GM12872 (cell line): ENCODE measurements around the gene RARA.

ENCODE experiments used
- CTCF ChIP-seq: IDR thresholded peaks from 3 replicates; pipeline ENCODE4 v1.5.1; 2011; ENCODE audit warnings: low read depth, mild to moderate bottlenecking, low read length, moderate library complexity; ENCODE audit not compliant: insufficient read depth

RARA gene

DNA sequence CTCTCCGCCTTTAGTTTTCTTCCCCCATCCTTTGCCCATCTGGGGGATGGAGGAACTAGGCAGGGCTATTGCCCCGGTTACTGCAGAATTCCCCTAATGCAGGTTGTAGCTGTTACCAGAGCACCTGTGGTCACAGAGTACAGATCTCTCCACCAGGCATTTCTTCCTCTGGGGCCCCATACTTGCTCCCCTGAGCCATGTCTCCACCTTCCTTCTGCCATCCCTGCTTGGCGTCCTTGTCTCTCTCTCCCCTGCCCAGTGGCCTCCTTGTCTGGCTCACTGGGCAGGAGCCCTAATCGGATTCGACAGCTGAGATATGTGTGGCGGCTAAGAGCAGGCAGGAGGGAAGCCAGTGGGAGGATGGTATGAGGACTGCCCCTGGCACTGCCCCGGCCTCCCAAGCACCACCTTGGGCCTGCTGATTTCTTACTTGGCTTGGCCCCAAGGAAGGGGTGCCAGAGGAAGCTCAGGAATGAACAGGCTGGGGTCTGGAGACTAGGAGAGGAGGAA is 2.0 kb downstream of the RARA start:
- no peak for TF ChIP-seq CTCF

- TF ChIP-seq CTCF, result no peak
Observed at GRCh38 chr17:40311575-40311974, 2.6 kb downstream of the RARA start.

DNA sequence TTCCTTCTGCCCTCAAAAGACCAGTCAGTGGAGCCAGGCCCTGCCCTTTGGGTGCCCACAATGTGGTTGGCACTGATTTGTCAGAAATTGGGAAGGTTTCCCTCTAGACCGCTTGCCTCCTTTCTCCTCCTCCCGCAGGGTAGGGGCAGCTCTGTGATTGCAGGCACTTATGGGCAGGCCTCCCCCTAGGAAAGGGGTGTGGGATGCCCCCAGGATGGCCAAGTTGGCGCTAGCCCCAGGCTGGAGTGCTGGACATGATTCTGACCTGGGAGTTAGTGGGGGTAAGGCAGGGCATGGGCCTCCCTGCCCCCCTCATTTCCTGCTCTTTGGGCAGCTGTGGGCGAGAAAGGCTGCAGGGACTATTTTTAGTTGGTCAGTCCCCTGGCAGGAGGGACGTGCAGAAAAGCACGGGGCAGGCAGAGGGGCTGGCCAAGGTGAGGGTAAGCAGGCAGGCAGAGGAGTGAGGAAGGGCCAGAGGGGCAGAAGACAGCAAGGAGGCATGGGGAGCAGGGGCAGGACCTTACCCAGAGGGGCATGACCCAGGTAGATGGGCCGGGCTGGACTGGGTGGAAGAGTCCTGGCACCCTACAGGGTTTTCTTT is 3.3 kb downstream of the RARA start:
- no peak for TF ChIP-seq CTCF

DNA sequence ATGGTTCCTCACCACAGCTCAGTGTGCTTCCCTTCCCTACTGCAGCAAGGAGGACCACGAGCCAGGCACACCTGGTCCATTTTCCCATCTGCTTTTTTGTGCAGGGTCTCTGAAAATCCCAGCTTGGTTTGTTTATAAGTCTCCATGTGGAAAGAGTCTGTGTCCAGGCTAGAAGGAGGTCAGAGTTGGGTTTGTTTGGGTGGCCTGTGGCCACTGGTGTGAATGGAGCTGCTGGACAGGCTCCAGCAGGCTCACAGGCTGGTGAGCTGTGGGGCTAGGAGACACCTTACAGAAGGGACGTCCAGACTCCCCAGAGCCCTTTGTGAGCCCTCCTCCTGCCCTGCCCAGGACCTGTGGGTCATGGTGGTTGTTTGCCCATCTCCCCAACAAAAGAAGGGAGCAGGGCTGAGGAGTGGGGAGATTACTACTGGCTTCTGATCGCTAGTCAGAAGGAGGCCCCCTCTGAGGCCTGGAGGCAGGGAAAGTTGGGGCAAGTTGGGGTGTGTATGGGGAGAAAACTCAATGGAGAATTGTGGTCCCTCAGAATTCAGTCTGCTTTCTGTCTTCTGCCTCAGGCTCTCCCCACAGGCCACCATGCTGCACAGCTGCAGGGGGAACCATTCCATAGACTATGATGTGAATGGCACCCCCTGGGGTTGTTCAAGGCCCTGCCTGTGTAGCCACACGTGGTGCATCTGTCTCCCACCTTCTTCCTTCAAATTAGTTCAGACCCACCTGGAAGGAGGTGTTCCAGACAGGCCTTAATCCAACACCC is 4.1 kb downstream of the RARA start:
- no peak for TF ChIP-seq CTCF

GRCh38 chr17:40313668-40314583 is 4.9 kb downstream of the RARA start:
- no peak for TF ChIP-seq CTCF

DNA sequence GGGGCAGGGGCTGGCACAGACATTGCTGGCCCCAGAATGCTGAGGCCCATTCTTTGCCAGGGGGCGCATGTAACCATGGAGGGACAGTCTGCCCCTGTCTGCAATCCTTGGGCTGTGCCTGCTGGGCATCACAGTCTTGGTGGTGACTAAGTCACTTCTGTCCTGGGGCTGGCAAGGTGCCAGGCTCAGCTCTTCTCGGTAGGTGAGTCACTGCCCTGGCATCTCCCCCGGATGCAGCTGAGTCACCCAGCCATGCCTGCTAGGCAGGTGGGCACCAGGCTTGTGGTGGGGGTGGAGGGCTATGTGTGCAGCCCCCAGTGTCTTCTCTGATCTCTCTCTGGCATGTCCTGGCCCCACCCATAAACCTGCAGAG is 5.6 kb downstream of the RARA start:
- no peak for TF ChIP-seq CTCF

- no peak for TF ChIP-seq CTCF
Observed at GRCh38 chr17:40315206-40315605, 6.2 kb downstream of the RARA start.
